ENCODE results near the gene PSMD13. TPM values are rescaled to one million over a fixed set of nuclear protein-coding genes. Genes with fewer than 3 reads are reported as not detected.

The PSMD13 gene
- total RNA-seq, 1 donor from 2014 or later = 81.8 TPM

- ATAC-seq = no peak
These were observed 53.2 kb downstream of the PSMD13 start for GRCh38 chr11:289712-290620.

DNA sequence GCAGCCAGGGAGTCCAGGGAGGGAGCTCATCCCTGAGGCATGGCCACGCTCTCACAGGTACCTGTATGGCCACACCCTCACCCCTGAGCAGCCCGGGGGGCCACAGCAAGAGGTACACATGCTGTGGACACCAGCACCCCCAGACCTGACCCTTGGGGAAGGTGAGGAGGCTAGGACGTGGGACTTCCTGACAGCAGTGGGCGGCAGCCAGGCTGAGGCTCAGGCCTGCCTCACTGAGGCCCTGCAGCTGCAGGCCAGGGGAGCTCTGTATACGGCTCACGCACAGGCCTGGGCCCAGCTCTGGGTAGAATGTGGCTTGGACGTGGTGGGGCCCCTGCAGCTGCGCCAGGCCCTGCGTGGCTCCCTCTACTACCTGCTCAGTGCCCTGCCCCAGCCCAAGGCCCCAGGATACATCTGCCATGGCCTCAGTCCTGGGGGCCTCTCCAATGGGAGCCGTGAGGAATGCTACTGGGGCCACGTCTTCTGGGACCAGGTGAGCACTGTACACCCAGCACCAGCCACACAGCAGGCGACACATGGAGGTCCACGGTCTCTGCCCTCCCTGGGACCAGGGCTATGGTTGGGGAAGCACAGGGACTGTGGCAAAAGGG is 54.0 kb downstream of the PSMD13 start:
- no peak for ATAC-seq

DNA sequence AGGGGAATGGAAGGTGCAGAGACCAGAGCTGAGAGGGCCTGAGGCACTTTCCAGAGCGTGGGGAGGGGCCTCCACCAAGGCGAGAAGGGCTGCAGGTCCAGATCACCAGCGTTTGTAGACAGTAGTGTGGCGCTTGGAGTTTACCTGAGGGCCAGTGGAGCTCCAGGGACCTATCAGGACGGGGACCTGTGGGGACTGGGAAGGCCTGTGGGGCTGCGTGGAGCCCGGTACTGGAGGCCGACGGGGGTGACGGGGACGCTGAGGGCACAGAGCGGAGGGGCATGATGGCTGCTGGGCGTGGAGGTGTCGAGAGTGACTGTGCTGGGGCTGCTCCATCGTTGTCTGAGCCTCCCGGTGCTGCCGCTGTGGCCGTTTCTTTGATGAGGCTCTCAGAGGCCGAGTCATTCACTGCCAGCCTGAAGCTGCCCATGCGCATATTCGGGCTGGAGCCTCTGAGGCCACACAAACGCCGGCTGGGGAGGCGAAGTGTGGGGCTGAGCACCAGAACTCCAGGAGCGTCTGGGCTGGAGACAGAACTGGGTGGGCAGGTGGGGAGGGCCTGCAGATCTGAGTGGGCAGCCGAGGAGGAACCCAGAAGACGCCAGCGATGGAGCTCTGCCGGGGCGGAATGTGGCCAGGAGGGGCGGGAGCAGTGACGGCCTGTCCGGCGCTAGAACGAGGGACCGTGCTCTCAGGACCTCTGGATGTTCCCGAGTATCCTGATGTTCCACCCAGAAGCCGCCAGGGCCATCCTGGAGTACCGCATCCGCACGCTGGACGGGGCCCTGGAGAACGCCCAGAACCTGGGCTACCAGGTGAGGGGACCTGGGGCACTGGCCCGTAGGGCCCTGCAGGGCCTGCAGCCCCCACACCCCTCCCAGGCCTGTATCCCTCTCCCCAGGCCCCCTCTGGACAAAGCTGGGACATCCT is 54.8 kb downstream of the PSMD13 start:
- no peak for ATAC-seq

- ATAC-seq = no peak
These were observed 55.7 kb downstream of the PSMD13 start for GRCh38 chr11:292211-293121.

GRCh38 chr11:293271-293851 is 56.6 kb downstream of the PSMD13 start:
- no peak for ATAC-seq

DNA sequence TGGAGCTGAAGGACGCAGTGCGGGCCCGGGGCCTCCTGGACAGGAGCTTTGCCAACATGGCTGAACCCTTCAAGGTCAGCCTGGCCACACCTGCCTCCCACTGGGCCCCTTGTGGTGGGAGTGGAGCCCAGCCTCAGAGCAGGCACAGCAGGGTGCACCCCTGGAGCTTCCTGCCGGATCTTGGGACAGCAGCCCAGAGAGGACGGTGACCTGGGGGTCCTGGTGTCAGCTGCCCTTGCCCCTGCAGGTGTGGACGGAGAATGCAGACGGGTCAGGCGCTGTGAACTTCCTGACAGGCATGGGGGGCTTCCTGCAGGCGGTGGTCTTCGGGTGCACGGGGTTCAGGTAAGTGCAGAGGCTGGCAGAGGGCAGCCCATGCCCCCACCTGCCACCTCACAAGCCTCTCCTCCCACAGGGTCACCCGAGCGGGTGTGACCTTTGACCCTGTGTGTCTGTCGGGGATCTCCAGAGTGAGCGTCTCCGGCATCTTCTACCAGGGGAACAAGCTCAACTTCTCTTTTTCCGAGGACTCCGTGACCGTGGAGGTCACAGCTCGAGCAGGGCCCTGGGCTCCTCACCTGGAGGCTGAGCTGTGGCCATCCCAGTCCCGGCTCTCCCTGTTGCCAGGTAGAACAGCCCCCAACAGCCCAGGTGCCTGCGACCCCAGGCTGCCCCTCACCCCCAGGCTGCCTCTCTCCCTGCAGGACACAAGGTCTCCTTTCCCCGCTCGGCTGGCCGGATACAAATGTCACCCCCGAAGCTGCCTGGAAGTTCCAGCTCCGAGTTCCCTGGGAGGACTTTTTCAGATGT is 57.3 kb downstream of the PSMD13 start:
- ATAC-seq = no peak

- ATAC-seq = no peak
These were observed 58.0 kb downstream of the PSMD13 start for GRCh38 chr11:294780-295179.

DNA sequence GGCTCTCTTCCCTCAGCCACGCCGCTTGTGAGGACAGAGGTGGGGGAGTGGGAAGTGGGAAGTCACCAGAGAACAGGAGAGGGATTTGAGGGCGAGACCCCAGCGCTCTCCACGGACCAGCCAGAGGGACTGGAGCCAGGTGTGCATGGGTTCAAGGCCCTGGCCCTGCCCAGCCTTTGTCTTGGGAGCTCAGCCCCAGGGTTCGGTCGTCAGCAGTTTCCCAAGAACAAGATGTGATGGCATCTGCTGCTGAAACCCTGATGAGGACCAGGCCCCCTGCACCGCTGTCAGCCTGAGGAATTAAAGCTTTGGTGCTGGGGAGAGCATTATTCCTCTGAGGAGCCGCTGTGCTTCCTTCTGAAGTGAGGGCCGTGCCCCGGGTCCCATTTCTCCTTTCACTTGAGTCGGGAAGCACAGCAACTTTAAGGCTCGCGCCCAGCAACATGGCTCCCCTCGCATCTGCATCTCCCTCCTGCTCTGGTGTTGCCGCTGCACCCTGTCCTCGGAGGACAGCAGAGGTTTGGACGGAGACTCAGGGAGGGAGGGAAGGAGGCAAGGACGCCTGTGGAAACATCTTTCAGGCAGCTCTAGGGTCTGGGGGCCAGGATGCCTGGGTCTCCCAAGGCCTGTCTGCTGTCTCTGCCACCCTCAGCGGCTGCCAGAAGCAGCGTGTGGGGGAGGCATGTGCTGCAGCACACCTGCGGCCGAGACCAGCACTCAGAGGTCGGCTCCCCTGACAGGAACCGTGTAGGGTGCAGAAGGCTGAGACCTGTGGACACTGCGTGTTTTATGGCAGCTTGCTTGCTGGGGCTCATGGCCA is 58.8 kb downstream of the PSMD13 start:
- no peak for ATAC-seq

- ATAC-seq = no peak
These were observed 59.6 kb downstream of the PSMD13 start for GRCh38 chr11:296171-297050.

DNA sequence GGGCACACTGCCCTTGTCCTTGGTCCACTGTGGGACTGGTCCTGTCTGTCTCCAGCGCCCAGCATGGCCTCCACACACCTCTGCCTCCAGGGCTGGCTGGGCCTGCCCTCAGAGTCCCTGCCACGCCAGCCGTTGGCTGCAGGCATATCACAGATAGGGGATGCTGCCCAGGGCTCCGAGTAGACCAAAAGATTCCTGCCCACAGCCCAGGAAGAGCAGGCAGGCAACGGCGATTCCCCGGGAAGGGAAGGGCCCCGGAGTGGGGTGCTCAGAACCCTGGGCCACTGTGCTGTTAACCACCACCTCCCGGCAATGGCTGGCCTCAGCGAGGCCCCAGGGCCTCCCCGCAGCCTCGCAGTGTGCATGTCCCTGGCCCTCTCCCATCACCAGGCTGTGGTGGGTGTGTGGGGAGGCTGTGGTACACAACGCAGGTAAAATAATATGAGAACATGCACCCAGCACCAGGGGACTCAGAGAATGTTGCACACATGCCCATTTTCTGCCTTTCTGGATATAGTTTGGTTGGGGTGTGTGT is 60.3 kb downstream of the PSMD13 start:
- no peak for ATAC-seq

DNA sequence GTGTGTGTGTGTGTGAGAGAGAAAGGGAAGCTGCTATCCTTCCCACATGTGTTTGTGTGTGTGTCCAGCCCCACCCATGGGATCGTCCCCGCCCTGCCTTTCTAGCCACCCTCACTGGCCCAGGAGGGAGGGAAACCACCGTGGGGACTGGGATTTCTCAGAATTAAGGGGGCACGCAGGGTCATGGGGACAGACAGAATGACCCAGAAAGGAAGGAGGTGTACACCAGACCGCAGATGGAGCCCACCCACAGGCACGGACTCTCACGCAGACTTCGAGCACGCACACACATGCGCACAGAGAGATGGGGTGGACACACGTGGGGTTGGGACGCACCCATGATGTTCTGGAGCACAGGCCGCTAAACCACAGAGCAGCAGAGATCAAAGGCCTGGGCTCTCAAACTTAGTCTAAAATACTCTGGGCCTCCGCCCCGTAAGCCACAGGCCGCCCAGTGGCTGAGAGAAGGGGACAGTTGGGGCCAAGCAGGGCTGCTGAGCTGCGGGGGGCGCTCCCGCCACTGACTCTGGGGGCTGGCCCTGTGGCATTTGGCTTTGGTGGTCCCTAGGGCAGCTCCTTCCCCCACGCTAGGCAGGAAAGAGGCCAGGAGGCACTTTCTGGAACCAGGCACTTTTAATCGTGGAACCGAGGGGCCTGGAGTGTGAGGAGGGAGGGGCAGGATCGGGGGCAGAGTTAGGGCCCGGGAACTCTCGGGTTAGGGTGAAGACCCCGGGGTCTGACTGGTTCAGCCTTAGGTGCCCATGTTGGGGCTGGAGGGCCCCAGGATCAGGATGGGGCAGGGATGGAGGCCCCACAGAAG is 61.0 kb downstream of the PSMD13 start:
- no peak for ATAC-seq

GRCh38 chr11:298406-299065 is 61.8 kb downstream of the PSMD13 start:
- no peak for ATAC-seq

DNA sequence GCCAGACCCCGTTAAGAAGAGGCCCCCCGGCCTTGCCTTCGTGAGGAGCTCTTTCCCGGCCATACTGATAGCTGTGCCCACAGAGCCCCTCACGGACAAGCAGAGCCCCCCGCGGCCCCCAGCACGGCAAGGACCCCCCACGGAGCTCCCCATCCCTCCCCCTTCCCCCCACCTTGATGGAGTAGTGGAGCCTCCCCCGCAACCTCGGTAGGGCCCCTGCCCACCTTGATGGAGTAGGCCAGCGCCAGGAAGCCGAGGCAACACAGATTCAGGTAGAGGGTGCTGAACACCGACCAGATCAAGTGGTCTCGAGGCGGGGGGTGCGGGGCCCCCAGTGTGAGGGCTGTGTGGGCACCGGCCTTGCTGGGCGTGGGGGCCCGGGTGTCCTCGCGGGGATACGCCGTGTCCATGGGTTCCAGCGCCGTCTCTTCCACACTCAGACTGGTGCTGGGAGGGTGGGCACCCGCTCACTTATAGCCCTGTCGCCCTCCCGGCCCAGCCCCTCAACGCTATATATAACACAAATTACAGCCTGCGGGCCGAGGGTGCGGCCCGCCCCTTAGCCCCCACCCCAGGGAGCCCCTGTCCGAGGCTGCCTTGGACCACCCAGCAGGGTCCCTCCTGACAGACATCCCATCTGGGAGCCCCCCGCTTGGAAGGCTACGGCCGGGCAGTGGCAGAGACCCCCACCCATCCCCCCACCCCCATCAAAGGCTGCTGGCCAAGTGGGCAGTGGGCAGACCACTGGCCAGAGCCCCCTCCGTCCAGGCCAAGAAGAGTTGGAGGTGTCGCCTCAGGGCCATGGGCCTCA is 62.5 kb downstream of the PSMD13 start, which contains the start of gene IFITM5:
TSS of gene IFITM5 (minus strand) at position 446 of the 811 bp plus-strand sequence. CDS start at position 410, 36 bp downstream.
- no peak for ATAC-seq

GRCh38 chr11:299951-300735 is 63.4 kb downstream of the PSMD13 start:
- ATAC-seq = no peak

Measured in esophagus mucosa (tissue), 1 donor.